Measurements from ENCODE around the gene PPM1J. TPM values are rescaled to one million over a fixed set of nuclear protein-coding genes. Genes with fewer than 3 reads are reported as not detected.
A peak's percentile ranks its signal among the peaks of the same experiment; 100 is the strongest.

Gene PPM1J
- total RNA-seq, 1 donor, result 1.1 TPM

- H2AFZ ChIP-seq (ENCODE audit: low read length), result no peak overlapping the region
- H3K27ac ChIP-seq (ENCODE audit: low read depth, low read length), result peak overlapping the region; percentile 59
- peaks cover 48% of the 10 kb centered on the region for H3K79me2 ChIP-seq (ENCODE audit: insufficient read depth, low read length)
- no peak overlapping the region for H3K4me3 ChIP-seq (ENCODE audit: insufficient read depth, low read length)
- peaks cover 67% of the 10 kb centered on the region for H3K36me3 ChIP-seq (ENCODE audit: insufficient read depth, low read length)
- no peaks in the 10 kb centered on the region for H3K9me3 ChIP-seq (ENCODE audit: low read depth, low read length)
- peaks cover 62% of the 10 kb centered on the region for H3K4me1 ChIP-seq (ENCODE audit: insufficient read depth, low read length)
- no peaks in the 10 kb centered on the region for H3K27me3 ChIP-seq (ENCODE audit: insufficient read depth, low read length)
- TF ChIP-seq CTCF (IDR thresholded peaks at IDR 0.05; ENCODE audit: extremely low read depth, low read depth, low read length), result no peak
- peaks cover 53% of the 10 kb centered on the region for H4K20me1 ChIP-seq (ENCODE audit: insufficient read depth, low read length)
- DNase-seq (ENCODE audit: insufficient read length, low spot score, missing footprints), result peak; percentile 68
- H3K4me2 ChIP-seq (ENCODE audit: insufficient read depth, low read length), result peak overlapping the region; percentile 27
These were observed 13.7 kb downstream of the PPM1J start for GRCh38 chr1:112701227-112702066.

DNA sequence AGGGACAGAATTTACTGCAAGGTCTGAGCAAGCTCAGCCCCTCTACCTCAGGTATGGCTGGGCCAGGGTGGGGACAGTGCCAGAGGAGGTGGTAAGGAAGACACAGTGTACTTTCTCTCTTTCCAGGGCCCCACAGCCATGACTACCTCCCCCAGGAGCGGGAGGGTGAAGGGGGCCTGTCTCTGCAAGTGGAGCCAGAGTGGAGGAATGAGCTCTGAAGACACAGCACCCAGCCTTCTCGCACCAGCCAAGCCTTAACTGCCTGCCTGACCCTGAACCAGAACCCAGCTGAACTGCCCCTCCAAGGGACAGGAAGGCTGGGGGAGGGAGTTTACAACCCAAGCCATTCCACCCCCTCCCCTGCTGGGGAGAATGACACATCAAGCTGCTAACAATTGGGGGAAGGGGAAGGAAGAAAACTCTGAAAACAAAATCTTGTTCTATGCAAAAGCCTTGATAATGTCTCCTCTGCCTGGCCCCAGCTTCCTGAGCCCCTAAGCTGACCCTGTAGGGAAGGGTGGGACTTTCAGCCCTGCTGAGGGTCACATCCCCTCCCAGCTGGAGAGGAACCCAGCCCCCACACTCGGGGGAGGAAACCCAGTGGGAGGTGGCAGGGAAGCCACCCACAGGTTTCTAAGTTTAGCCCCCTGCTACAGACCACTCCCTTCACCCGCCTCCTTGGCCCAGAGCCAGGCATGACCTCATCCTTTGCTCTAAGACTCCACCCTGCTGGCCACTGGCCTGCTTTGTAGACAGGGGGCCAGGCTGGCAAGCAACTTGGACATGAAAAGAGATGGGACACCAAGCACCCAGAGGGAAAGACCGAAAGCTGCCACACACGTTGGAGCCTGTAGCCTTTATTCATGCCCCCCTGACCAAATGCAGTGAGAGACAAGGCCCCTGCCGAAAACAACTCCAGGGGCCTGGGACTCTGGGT is 14.6 kb downstream of the PPM1J start:
- peaks cover 57% of the 10 kb centered on the region for H3K4me1 ChIP-seq (ENCODE audit: insufficient read depth, low read length)
- peak overlapping the region; percentile 27 for H3K4me2 ChIP-seq (ENCODE audit: insufficient read depth, low read length)
- no peaks in the 10 kb centered on the region for H3K27me3 ChIP-seq (ENCODE audit: insufficient read depth, low read length)
- no peaks in the 10 kb centered on the region for H3K9me3 ChIP-seq (ENCODE audit: low read depth, low read length)
- H3K27ac ChIP-seq (ENCODE audit: low read depth, low read length), result peak overlapping the region; percentile 59
- DNase-seq (ENCODE audit: insufficient read length, low spot score, missing footprints), result peak; percentile 96
- TF ChIP-seq CTCF (IDR thresholded peaks at IDR 0.05; ENCODE audit: extremely low read depth, low read depth, low read length), result no peak
- no peak overlapping the region for H2AFZ ChIP-seq (ENCODE audit: low read length)
- H4K20me1 ChIP-seq (ENCODE audit: insufficient read depth, low read length), result peaks cover 44% of the 10 kb centered on the region
- peaks cover 71% of the 10 kb centered on the region for H3K36me3 ChIP-seq (ENCODE audit: insufficient read depth, low read length)
- no peak overlapping the region for H3K4me3 ChIP-seq (ENCODE audit: insufficient read depth, low read length)
- peaks cover 39% of the 10 kb centered on the region for H3K79me2 ChIP-seq (ENCODE audit: insufficient read depth, low read length)

GRCh38 chr1:112699425-112700144 is 15.5 kb downstream of the PPM1J start:
- DNase-seq (ENCODE audit: insufficient read length, low spot score, missing footprints), result peak; percentile 68
- H4K20me1 ChIP-seq (ENCODE audit: insufficient read depth, low read length), result peaks cover 40% of the 10 kb centered on the region
- H3K79me2 ChIP-seq (ENCODE audit: insufficient read depth, low read length), result peaks cover 30% of the 10 kb centered on the region
- no peaks in the 10 kb centered on the region for H3K9me3 ChIP-seq (ENCODE audit: low read depth, low read length)
- H3K4me3 ChIP-seq (ENCODE audit: insufficient read depth, low read length), result no peak overlapping the region
- H2AFZ ChIP-seq (ENCODE audit: low read length), result no peak overlapping the region
- H3K4me2 ChIP-seq (ENCODE audit: insufficient read depth, low read length), result no peak overlapping the region
- H3K36me3 ChIP-seq (ENCODE audit: insufficient read depth, low read length), result peaks cover 80% of the 10 kb centered on the region
- no peaks in the 10 kb centered on the region for H3K27me3 ChIP-seq (ENCODE audit: insufficient read depth, low read length)
- peaks cover 48% of the 10 kb centered on the region for H3K4me1 ChIP-seq (ENCODE audit: insufficient read depth, low read length)
- no peak for TF ChIP-seq CTCF (IDR thresholded peaks at IDR 0.05; ENCODE audit: extremely low read depth, low read depth, low read length)
- H3K27ac ChIP-seq (ENCODE audit: low read depth, low read length), result peak overlapping the region; percentile 59
